Measurements from ENCODE around the gene SERTM1. TPM values are rescaled to one million over a fixed set of nuclear protein-coding genes. Genes with fewer than 3 reads are reported as not detected.

The SERTM1 gene
- total RNA-seq, 1 donor from 2014 or later = 5.9 TPM

DNA sequence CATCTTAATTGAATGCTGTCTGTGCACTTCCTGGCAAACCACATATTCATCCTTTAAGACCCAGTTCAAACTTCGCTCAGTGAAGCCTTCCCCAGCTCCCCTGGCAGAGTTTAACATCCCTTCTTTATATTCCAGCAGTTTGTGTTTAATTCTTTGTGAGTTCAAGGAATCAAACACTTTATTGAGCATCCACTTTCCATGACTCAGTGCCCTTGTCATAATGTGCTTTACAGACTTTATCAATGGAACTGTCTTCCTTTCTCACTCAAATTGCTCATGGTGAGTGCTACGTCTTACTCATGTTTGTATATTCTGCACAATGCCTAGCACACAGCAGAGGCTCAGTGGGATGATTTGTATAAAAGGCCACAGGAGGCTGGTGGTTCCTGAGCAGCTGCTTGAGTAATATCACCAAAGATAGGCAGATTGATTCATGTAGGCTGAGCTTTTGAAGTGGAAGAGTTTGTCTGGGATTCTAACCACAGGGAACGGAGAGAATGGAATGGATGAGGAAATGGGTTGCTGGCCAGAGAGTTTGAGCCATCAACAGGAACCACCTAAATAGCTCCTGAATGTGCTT is 44.2 kb downstream of the SERTM1 start:
- Histone ChIP-seq H3K9me3 (no peaks in the 10 kb centered on the region), H3K4me1 (no peaks in the 10 kb centered on the region), H3K4me3 (no peak overlapping the region), H3K36me3 (no peaks in the 10 kb centered on the region), H3K27ac (no peak overlapping the region), H3K27me3 (no peaks in the 10 kb centered on the region)
- DNase-seq (no peak), ATAC-seq (no peak)
- TF ChIP-seq, protein P1, sequence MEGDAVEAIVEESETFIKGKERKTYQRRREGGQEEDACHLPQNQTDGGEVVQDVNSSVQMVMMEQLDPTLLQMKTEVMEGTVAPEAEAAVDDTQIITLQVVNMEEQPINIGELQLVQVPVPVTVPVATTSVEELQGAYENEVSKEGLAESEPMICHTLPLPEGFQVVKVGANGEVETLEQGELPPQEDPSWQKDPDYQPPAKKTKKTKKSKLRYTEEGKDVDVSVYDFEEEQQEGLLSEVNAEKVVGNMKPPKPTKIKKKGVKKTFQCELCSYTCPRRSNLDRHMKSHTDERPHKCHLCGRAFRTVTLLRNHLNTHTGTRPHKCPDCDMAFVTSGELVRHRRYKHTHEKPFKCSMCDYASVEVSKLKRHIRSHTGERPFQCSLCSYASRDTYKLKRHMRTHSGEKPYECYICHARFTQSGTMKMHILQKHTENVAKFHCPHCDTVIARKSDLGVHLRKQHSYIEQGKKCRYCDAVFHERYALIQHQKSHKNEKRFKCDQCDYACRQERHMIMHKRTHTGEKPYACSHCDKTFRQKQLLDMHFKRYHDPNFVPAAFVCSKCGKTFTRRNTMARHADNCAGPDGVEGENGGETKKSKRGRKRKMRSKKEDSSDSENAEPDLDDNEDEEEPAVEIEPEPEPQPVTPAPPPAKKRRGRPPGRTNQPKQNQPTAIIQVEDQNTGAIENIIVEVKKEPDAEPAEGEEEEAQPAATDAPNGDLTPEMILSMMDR (IDR thresholded peaks at IDR 0.05) = no peak
- intact Hi-C loops (cut with DNase I) = no loop called here

DNA sequence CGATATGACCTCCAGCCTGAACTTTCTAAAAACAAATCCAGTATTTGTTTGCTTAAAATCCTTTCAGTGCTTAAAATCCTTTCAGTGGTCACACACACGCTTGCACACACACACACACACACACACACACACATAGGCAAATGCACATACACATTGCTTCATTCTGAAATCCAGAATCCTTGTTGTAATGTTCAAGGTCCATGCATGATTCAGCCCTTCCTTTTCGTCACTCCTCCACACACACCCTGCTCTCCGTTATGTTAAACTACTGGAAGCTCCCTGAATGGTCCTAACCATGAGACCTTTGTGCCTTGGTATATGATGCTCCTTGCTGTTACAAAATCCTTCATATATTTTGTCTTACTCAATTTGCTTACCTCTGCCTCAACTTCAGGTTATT is 44.9 kb downstream of the SERTM1 start:
- H3K4me1 ChIP-seq = no peaks in the 10 kb centered on the region
- no peak overlapping the region for H3K4me3 ChIP-seq
- no peaks in the 10 kb centered on the region for H3K27me3 ChIP-seq
- DNase-seq (no peak), ATAC-seq (no peak)
- H3K27ac ChIP-seq = no peak overlapping the region
- no peaks in the 10 kb centered on the region for H3K36me3 ChIP-seq
- H3K9me3 ChIP-seq = no peaks in the 10 kb centered on the region
- TF ChIP-seq, protein P1 (IDR thresholded peaks at IDR 0.05) = no peak
- intact Hi-C loops (cut with DNase I) = no loop called here

DNA sequence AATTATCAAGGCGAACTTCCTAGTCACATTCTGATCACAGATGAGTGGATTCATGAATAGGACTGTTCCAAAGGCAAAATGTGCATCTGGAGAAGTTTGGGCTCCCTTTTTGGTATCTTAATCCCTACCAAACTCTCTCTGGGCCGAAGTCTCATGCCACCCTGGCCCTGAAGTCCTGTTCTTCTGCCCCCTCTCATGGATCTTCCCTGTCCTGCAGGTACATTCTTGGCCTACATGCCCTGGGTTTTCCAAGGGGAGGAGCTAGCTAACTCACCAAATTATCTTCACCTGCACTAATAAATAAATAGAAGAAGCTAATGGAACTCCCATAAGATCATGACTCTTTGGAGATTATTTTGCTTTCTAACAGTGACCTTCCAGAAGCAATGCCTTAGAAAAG is 50.3 kb downstream of the SERTM1 start:
- DNase-seq (no peak), ATAC-seq (no peak)
- Histone ChIP-seq H3K27me3 (no peaks in the 10 kb centered on the region), H3K27ac (no peak overlapping the region), H3K4me1 (no peaks in the 10 kb centered on the region), H3K36me3 (no peaks in the 10 kb centered on the region), H3K9me3 (no peaks in the 10 kb centered on the region), H3K4me3 (no peak overlapping the region)
- intact Hi-C loops (cut with DNase I) = no loop called here
- TF ChIP-seq, protein P1 (IDR thresholded peaks at IDR 0.05) = no peak

DNA sequence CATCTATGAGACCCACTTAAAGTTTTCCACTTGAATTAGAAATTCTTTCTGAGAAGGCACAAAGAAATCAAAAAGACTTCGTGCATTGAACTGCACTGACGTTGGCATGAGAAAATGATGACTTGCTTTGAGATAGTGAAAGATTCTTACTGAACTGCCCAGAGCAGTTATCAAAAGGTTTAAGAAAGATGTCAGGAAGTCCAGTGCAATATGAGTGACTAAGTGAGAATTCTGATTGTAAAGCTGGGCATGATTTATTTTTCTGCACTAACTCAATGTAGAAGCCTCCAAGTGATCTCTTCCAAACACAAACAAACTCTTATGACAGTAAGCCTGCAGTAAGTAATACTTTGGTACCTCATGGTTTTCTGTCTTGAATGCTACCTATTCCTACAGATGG is 52.1 kb downstream of the SERTM1 start:
- Histone ChIP-seq H3K27ac (no peak overlapping the region), H3K4me3 (no peak overlapping the region), H3K27me3 (no peaks in the 10 kb centered on the region), H3K9me3 (no peaks in the 10 kb centered on the region), H3K36me3 (no peaks in the 10 kb centered on the region), H3K4me1 (no peaks in the 10 kb centered on the region)
- no peak for ATAC-seq
- TF ChIP-seq, protein P1 (IDR thresholded peaks at IDR 0.05) = no peak
- DNase-seq = no peak
- intact Hi-C loops (cut with DNase I) = no loop called here

DNA sequence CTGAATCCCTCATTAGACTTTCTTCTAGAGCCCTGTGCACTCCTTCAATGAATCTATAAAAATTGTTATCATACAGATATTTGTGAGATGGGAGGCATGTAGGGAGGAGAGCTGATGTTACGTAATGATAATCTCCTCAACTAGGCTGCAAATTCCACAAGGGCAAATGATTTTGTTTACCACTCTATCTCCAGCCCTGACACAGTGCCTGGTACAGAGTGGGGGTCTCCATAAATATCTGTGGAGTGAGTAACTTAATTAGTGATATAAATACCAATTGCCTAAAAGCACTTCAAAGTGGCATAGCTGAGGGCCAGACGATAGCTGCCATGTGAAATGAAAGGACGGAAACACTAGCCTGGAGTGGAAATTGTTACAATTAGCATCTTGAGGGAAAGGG is 54.2 kb downstream of the SERTM1 start:
- DNase-seq (no peak), ATAC-seq (no peak)
- Histone ChIP-seq H3K4me1 (no peaks in the 10 kb centered on the region), H3K4me3 (no peak overlapping the region), H3K9me3 (no peaks in the 10 kb centered on the region), H3K36me3 (no peaks in the 10 kb centered on the region), H3K27ac (no peak overlapping the region), H3K27me3 (no peaks in the 10 kb centered on the region)
- TF ChIP-seq, protein P1 (IDR thresholded peaks at IDR 0.05) = no peak
- intact Hi-C loops (cut with DNase I) = no loop called here
